Measurements from ENCODE around the gene RNF103.

DNA sequence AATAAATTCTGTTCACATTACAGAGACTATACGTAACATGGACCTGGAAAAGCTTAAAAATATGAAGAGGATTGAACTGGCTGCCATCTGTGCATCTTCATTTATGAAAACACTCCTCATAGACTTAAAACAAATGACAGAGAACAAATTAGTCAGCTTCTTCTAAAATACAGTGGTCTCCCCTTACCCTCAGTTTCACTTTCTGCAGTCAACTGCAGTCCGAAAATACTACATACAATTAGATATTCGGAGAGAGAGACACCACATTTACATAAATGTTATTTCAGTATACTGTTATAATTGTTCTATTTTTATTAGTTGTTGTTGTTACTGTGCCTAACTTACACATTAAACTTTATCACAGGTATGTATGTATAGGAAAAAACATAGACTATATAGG is 6.5 kb downstream of the RNF103 start:
- TF ChIP-seq, protein P1, sequence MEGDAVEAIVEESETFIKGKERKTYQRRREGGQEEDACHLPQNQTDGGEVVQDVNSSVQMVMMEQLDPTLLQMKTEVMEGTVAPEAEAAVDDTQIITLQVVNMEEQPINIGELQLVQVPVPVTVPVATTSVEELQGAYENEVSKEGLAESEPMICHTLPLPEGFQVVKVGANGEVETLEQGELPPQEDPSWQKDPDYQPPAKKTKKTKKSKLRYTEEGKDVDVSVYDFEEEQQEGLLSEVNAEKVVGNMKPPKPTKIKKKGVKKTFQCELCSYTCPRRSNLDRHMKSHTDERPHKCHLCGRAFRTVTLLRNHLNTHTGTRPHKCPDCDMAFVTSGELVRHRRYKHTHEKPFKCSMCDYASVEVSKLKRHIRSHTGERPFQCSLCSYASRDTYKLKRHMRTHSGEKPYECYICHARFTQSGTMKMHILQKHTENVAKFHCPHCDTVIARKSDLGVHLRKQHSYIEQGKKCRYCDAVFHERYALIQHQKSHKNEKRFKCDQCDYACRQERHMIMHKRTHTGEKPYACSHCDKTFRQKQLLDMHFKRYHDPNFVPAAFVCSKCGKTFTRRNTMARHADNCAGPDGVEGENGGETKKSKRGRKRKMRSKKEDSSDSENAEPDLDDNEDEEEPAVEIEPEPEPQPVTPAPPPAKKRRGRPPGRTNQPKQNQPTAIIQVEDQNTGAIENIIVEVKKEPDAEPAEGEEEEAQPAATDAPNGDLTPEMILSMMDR (conservative IDR thresholded peaks at IDR 0.05): no peak
- no peak for TF ChIP-seq EZH2 (IDR thresholded peaks at IDR 0.05; ENCODE audit: low read depth)

Measured in PC-9 (cell line).